Right lobe of liver (tissue), 4 donors: ENCODE measurements around the gene KCNMA1.

Experiments used
- CTCF ChIP-seq, 4 donors: fragments of 200-600 bp in 3 of 4; fragments of 450-650 bp in 1 of 4; IDR thresholded peaks; one replicate each; pipeline versions ENCODE4 v1.5.1 to v1.8.0; 2016 to 2022; ENCODE audit warnings: antibody characterized with exemption in 4 of 4, mild to moderate bottlenecking in 2 of 4
- POLR2A ChIP-seq: fragments of 450-650 bp; IDR thresholded peaks from one replicate; pipeline ENCODE4 v1.6.1; 2017; ENCODE audit warnings: antibody characterized with exemption, mild to moderate bottlenecking
- donor health status: DM: no; HTN: no; CAD: no.
- donor health status: DM: no; HTN: no; CAD: no.
- donor health status: DM: no; HTN: yes; CAD: no.

GRCh38 chr10:76981251-76981650, 656.4 kb downstream of the KCNMA1 start:
- TF ChIP-seq CTCF (IDR thresholded peaks at IDR 0.05) (no peak), POLR2A (no peak)
